K562 (cell line): Measurements from ENCODE around the gene HPD. TPM values are rescaled to one million over a fixed set of nuclear protein-coding genes. Genes with fewer than 3 reads are reported as not detected.

Experiments
- GMEB1 ChIP-seq: fragments of 250-450 bp; sonication (Bioruptor Pico); IDR thresholded peaks from 2 replicates; pipeline ENCODE4 v1.4.0; 2020; ENCODE audit warnings: mild to moderate bottlenecking
- GTF2F1 ChIP-seq: IDR thresholded peaks from 2 replicates; pipeline ENCODE4 v1.6.1; 2011; ENCODE audit warnings: low read depth, low read length, improper control_type of control experiment
- MAZ ChIP-seq, 2 experiments: fragments of 450-650 bp in 1 of 2; sonication (generic) in 1 of 2; formaldehyde crosslinking; IDR thresholded peaks in 1 of 2; conservative IDR thresholded peaks in 1 of 2; 2 replicates each; pipeline versions ENCODE4 v1.4.0 to v1.5.0; 2020; ENCODE audit warnings: mild to moderate bottlenecking in 1 of 2, missing genetic modification reagents in 1 of 2
- SMAD3 ChIP-seq: fragments of 450-650 bp; formaldehyde crosslinking; conservative IDR thresholded peaks from 2 replicates; pipeline ENCODE4 v1.4.0; 2020; ENCODE audit warnings: mild to moderate bottlenecking
- SRSF7 ChIP-seq: fragments of 200-400 bp; formaldehyde crosslinking; optimal IDR thresholded peaks from 2 replicates; pipeline ENCODE3; 2017; ENCODE audit warnings: mild to moderate bottlenecking, low read depth, low read length
- THAP12 ChIP-seq: fragments of 250-450 bp; sonication (Bioruptor Pico); IDR thresholded peaks from 2 replicates; pipeline ENCODE4 v1.9.0; 2021; ENCODE audit warnings: mild to moderate bottlenecking, inconsistent platforms
- ZHX1 ChIP-seq: fragments of 150-350 bp; conservative IDR thresholded peaks from 2 replicates; pipeline ENCODE4 v1.6.1; 2014; ENCODE audit warnings: low read length
- ZNF436 ChIP-seq: fragments of 250-450, 450-650 bp; sonication (Bioruptor Pico); formaldehyde crosslinking; IDR thresholded peaks from 2 replicates; pipeline ENCODE4 v1.7.0; 2020; ENCODE audit warnings: mild to moderate bottlenecking
- ZNF518B ChIP-seq: fragments of 250-450 bp; sonication (Bioruptor Pico); IDR thresholded peaks from 2 replicates; pipeline ENCODE4 v1.5.0; 2021; ENCODE audit warnings: mild to moderate bottlenecking, moderate library complexity
- ZNF592 ChIP-seq: fragments of 450-650 bp; IDR thresholded peaks from 2 replicates; pipeline ENCODE4 v1.6.1; 2017; ENCODE audit warnings: antibody characterized with exemption, mild to moderate bottlenecking
- ZNF785 ChIP-seq: fragments of 250-450 bp; sonication (Bioruptor Pico); IDR thresholded peaks from 2 replicates; pipeline ENCODE4 v1.4.0; 2020; ENCODE audit warnings: mild to moderate bottlenecking
- polyA plus RNA-seq, 8 experiments: library from polyadenylated mRNA; depleted of rRNA in 4 of 8; stranded (reverse) in 5 of 8; unstranded in 3 of 8; fragments of >200 nt; fragmentation: Nextera tagmentation in 2 of 8; fragmentation: Illumina TruSeq in 1 of 8; extraction: Ambion mirVana in 2 of 8; extraction: Trizol in 1 of 8; gene quantifications; 2 replicates each; pipeline versions ENCODE4 v1.2.1 to v1.2.3, GENCODE V29; 2011 to 2014; ENCODE audit warnings: inconsistent platforms in 1 of 8, missing spikeins in 1 of 8
- total RNA-seq, 7 experiments: library from RNA; depleted of rRNA in 6 of 7; stranded (reverse); fragments of >200 nt in 6 of 7; fragmentation: Illumina TruSeq in 2 of 7; extraction: Trizol in 2 of 7; gene quantifications; 2 replicates each; pipeline versions ENCODE4 v1.2.1 to v1.2.3, GENCODE V29; 2011 to 2021; ENCODE audit warnings: low replicate concordance in 1 of 7

Gene HPD
- total and polyA plus RNA-seq, 9 of the 15 experiments (the other 6 are each of a cell fraction or from before 2014, with no cell fraction given) = 0.06 to 0.29 (median 0.07) TPM; not detected in 4

GRCh38 chr12:121796855-121797751 is 61.6 kb downstream of the HPD start (continued):
- TF ChIP-seq ZHX1 (no peak), ZNF592 (peak; percentile 76), ZNF518B (no peak), SRSF7 (no peak), SMAD3 (CRISPR knock-in tag) (no peak), MAZ (CRISPR knock-in tag; conservative IDR thresholded peaks at IDR 0.05 in 1 of 2, IDR thresholded peaks at IDR 0.05 in 1 of 2) (peak; percentile 85 to 95), THAP12 (0 out of 2 replicates have a peak, but pooled peaks have one; percentile 51), ZNF785 (CRISPR knock-in tag) (no peak), ZNF436 (CRISPR knock-in tag) (no peak), GMEB1 (CRISPR knock-in tag) (no peak), GTF2F1 (no peak)
